Gastroesophageal sphincter (tissue), 4 donors: ENCODE measurements around the gene MRPL12. TPM values are rescaled to one million over a fixed set of nuclear protein-coding genes. Genes with fewer than 3 reads are reported as not detected.

Source experiments
- ATAC-seq: fragments of 150-250 bp; one replicate; pipeline ENCODE4 v1.9.1; 2016; ENCODE audit warnings: mild to moderate bottlenecking, moderate library complexity
- H3K27ac ChIP-seq, 4 donors: fragments of 200-600 bp; sonication (generic) in 3 of 4; 1 replicate in 3 of 4; 2 replicates in 1 of 4; pipeline ENCODE4 v1.5.1; 2016 to 2019
- H3K27me3 ChIP-seq: fragments of 200-600 bp; sonication (generic); one replicate; pipeline ENCODE4 v1.5.1; 2019
- H3K36me3 ChIP-seq, 2 donors: fragments of 200-600 bp; sonication (generic); one replicate each; pipeline ENCODE4 v1.5.1; 2019; ENCODE audit warnings: control low read depth in 1 of 2
- H3K4me1 ChIP-seq, 3 donors: fragments of 200-600 bp; sonication (generic); 1 replicate in 2 of 3; 2 replicates in 1 of 3; pipeline ENCODE4 v1.5.1; 2016 to 2019; ENCODE audit warnings: control low read depth in 2 of 3
- H3K4me3 ChIP-seq, 2 donors: fragments of 200-600 bp; sonication (generic); one replicate each; pipeline ENCODE4 v1.5.1; 2019; ENCODE audit warnings: mild to moderate bottlenecking in 1 of 2, moderate library complexity in 1 of 2
- H3K9me3 ChIP-seq, 3 donors: fragments of 200-600 bp; sonication (generic); one replicate each; pipeline ENCODE4 v1.5.1; 2017 to 2019; ENCODE audit warnings: control low read depth in 2 of 3
- CTCF ChIP-seq, 4 experiments: fragments of 200-600 bp in 2 of 4; fragments of 450-650 bp in 2 of 4; sonication (generic) in 1 of 4; IDR thresholded peaks; one replicate each; pipeline ENCODE4 v1.5.1; 2017 to 2019; ENCODE audit warnings: antibody characterized with exemption in 4 of 4, mild to moderate bottlenecking in 2 of 4, moderate library complexity in 2 of 4
- EP300 ChIP-seq: sonication (generic); formaldehyde crosslinking; IDR thresholded peaks from one replicate; pipeline ENCODE4 v1.6.1; 2017; ENCODE audit warnings: antibody characterized with exemption, mild to moderate bottlenecking
- POLR2A ChIP-seq, 2 donors: fragments of 450-650 bp; IDR thresholded peaks; one replicate each; pipeline ENCODE4 v1.6.1; 2017; ENCODE audit warnings: antibody characterized with exemption in 2 of 2, mild to moderate bottlenecking in 2 of 2, moderate library complexity in 1 of 2
- POLR2AphosphoS5 ChIP-seq: sonication (generic); formaldehyde crosslinking; IDR thresholded peaks from one replicate; pipeline ENCODE4 v1.6.1; 2017; ENCODE audit warnings: antibody characterized with exemption
- WGBS, 2 donors: methylation state at CpG; one replicate each; pipeline ENCODE4 v1.1.5; 2018; ENCODE audit warnings: low coverage in 1 of 2; 5-methylcytosine and 5-hydroxymethylcytosine counted together
- total RNA-seq, 4 donors: library from RNA; depleted of rRNA; stranded (reverse); fragments of >200 nt; gene quantifications; one replicate each; pipeline ENCODE4 v1.1.0, GENCODE V29; 2016

Gene MRPL12
- total RNA-seq, 4 donors from 2014 or later: 27.5 to 42.9 (median 29.3) TPM

GRCh38 chr17:81720267-81721071 lies 17.3 kb downstream of the MRPL12 start:
- Histone ChIP-seq H3K27ac (no peak overlapping the region), H3K36me3 (peaks cover 0 to 25% of the 10 kb centered on the region in 2 donors), H3K9me3 (no peaks in the 10 kb centered on the region), H3K27me3 (peaks cover 29% of the 10 kb centered on the region), H3K4me1 (peaks cover 0 to 21% (median 5%) of the 10 kb centered on the region in 3 donors), H3K4me3 (no peak overlapping the region)
- 91% methylated on average over 4 of the region's 33 CpGs; no CpG with 5 or more reads in 1 of the 2 donors for WGBS, 2 donors
- no peak for TF ChIP-seq POLR2A (IDR thresholded peaks at IDR 0.05)
- no peak for TF ChIP-seq EP300
- no peak for TF ChIP-seq POLR2AphosphoS5
- no peak for TF ChIP-seq CTCF (IDR thresholded peaks at IDR 0.05)
- ATAC-seq: no peak

GRCh38 chr17:81722184-81723120 lies 19.3 kb downstream of the MRPL12 start:
- H3K27ac ChIP-seq: no peak overlapping the region
- 29 to 31% methylated on average over 6 to 8 of the region's 10 CpGs for WGBS, 2 donors

GRCh38 chr17:81723651-81724209 lies 20.6 kb downstream of the MRPL12 start:
- no peak overlapping the region for H3K4me3 ChIP-seq
- 51 to 54% methylated on average over 11 of the region's 12 CpGs for WGBS, 2 donors
- no peaks in the 10 kb centered on the region for H3K9me3 ChIP-seq
- no peak overlapping the region for H3K27ac ChIP-seq
- ATAC-seq: no peak
- peaks cover 0 to 10% of the 10 kb centered on the region in 2 donors for H3K36me3 ChIP-seq
- no peak for TF ChIP-seq POLR2AphosphoS5
- no peak for TF ChIP-seq CTCF (IDR thresholded peaks at IDR 0.05)
- no peak for TF ChIP-seq EP300
- TF ChIP-seq POLR2A (IDR thresholded peaks at IDR 0.05): no peak
- H3K4me1 ChIP-seq: peaks cover 0 to 21% (median 5%) of the 10 kb centered on the region in 3 donors
- peaks cover 60% of the 10 kb centered on the region for H3K27me3 ChIP-seq

More at GRCh38 chr17:81722184-81723120, 19.3 kb downstream of the MRPL12 start:
- no peak overlapping the region for H3K4me3 ChIP-seq
- ATAC-seq: no peak
- H3K27me3 ChIP-seq: peaks cover 47% of the 10 kb centered on the region
- TF ChIP-seq POLR2AphosphoS5 (no peak), EP300 (no peak), CTCF (IDR thresholded peaks at IDR 0.05) (no peak), POLR2A (IDR thresholded peaks at IDR 0.05) (no peak)
- H3K9me3 ChIP-seq: no peaks in the 10 kb centered on the region
- H3K36me3 ChIP-seq: peaks cover 0 to 22% of the 10 kb centered on the region in 2 donors
- H3K4me1 ChIP-seq: peaks cover 0 to 21% (median 5%) of the 10 kb centered on the region in 3 donors

- Histone ChIP-seq H3K9me3 (no peaks in the 10 kb centered on the region), H3K27me3 (peaks cover 77% of the 10 kb centered on the region), H3K4me3 (no peak overlapping the region), H3K36me3 (no peaks in the 10 kb centered on the region), H3K27ac (no peak overlapping the region), H3K4me1 (peaks cover 0 to 21% (median 5%) of the 10 kb centered on the region in 3 donors)
- 55 to 69% methylated on average over 2 to 7 of the region's 9 CpGs for WGBS, 2 donors
- ATAC-seq: no peak
- TF ChIP-seq POLR2A (IDR thresholded peaks at IDR 0.05) (no peak), POLR2AphosphoS5 (no peak), EP300 (no peak), CTCF (IDR thresholded peaks at IDR 0.05) (no peak)
These were observed 22.3 kb downstream of the MRPL12 start for GRCh38 chr17:81725439-81725838.
